HG03342 (cell line): ENCODE data around the gene CNTN1.

Experiments used
- ATAC-seq: cut with Tn5 transposase; IDR thresholded peaks from one replicate; pipeline ENCODE4 v1.9.1; 2021; ENCODE audit warnings: mild to moderate bottlenecking, moderate library complexity; ENCODE audit not compliant: unreplicated experiment

CNTN1 gene

GRCh38 chr12:41096797-41097196, 404.6 kb downstream of the CNTN1 start:
- no peak for ATAC-seq

DNA sequence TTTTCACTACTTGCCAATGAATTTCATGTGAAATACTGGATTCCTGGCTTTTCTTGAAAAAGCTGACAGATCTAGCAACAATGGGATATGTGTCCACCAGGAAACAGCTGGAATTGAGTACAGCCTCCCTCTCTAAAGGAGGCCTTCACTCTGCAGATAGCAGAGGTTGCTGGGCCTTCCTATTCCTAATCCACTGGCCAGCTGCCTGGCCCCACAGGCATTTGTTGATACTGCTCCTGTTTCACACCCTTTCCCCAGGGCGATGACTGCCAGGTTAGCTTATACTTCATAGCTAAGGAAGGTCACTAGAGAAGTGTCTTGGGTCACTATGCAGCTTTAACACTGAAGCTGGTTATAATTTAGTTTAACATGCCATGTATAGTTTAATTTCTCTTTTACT, 408.3 kb downstream of the CNTN1 start:
- no peak for ATAC-seq

GRCh38 chr12:41101806-41102205, 409.6 kb downstream of the CNTN1 start:
- ATAC-seq = no peak

DNA sequence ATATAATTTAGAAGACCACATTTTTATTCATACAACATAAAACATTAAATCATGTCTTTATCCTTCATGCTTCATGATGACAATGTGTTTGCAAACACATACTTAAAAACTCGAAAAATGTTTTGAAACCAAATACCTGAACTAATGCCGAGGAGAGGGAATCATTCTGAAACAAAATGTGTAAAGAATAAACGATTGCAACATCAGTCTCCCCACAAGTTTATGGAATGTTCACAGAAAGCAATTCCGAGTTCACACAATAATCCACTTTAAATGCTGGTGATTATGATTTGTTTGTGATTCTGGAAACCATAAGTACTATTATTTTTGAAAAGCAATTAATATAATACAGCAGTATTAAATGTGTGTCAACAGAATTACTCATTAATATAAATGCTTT, 411.4 kb downstream of the CNTN1 start:
- ATAC-seq = no peak

DNA sequence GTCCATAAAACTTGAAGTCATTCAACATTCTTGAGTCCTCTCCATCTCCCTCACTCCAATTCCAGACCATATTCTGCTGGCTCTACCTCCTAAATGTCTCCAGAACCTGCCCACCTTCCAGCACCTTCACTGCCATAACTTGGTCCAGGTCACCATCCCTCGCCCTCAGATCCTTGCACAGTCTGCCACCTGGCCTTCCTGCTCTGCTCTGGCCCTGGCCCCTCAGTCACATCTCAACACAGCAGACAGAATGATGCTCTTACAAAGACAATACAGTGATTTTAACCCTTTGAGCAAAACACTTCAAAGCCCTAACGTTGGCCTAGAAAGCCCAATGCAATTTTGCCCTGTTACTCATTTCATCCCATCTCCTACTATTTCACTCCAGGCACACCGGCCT, 414.1 kb downstream of the CNTN1 start:
- ATAC-seq = no peak

DNA sequence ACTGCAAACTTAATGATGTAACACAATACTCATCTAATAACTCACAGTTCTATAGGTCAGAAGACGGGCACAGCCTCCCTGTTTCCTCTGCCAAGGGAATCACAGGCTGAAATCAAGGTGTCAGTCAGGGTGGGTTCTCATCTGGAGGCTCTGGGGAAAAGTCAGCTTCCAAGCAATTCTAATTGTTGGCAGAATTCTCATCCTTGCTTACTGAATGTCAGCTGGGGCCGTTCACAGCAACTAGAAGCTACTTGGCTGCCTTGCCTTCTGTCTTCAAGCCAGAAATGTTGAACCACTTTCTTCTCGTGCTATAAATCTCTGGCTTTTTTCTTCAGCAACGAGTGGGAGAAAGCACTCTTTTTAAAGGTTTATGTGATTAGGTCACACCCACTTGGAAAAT, 415.8 kb downstream of the CNTN1 start:
- ATAC-seq = no peak

DNA sequence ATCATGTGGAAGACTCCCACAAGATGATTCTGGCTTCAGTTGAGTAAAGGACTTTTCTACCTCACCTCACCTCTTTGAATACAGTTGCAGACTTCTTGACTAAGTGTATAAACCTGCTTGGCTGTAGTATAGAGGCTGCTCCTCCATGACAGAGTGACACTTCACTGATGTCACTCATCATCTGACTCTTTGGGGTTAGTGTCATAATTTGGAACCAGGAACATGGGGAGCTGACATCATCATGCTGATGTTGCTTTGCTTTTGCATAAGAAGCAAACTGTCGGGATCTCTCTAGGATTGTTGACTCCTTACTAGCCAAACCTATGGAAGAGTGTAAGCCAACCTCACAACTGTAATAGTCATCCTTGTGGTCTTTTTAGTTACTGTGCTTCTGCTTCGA, 420.7 kb downstream of the CNTN1 start:
- ATAC-seq = no peak

DNA sequence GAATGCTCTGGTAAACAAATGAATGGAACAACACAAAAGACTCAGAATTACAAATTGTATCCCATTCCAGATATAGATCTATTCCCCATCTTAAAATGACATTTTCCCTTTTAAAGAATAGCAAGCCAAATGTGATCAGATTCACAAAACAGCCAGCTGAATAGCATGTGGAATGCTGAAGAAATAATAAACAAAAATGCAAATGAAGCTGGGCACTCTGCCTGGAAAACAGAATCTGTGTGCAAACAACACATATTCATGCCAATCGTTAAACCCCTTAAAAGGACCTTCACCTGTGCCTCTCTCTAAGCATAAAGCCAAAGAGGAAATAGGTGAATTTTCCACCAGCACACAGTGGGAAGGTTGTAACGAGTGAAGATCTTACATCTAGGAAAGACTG, 428.0 kb downstream of the CNTN1 start:
- no peak for ATAC-seq

- ATAC-seq = no peak
These were observed 429.1 kb downstream of the CNTN1 start for GRCh38 chr12:41121374-41121773.
